HEK293 (cell line): ENCODE data around the gene FYB1.
A peak's percentile ranks its signal among the peaks of the same experiment; 100 is the strongest.
"Not testable (repeated sequence)": the region's sequence is repeated elsewhere in the genome, so short reads cannot be mapped to it uniquely, and the experiment has no call there.

Experiments
- CTCF ChIA-PET: fragments of 350-600 bp; formaldehyde crosslinking; extraction: SDS; loops from one replicate; lab custom pipeline; 2021; ENCODE audit warnings: antibody characterized with exemption; lab: Yijun Ruan, JAX
- POLR2A ChIA-PET: fragments of 300-600 bp; formaldehyde crosslinking; extraction: SDS; loops from one replicate; lab custom pipeline; 2020; ENCODE audit warnings: antibody characterized with exemption, inconsistent platforms; lab: Yijun Ruan, JAX
- H3K27ac ChIP-seq: fragments of 200-500 bp; sonication (Bioruptor generic); 2 replicates; pipeline ENCODE4 v1.5.1; 2014; ENCODE audit warnings: low read depth, low read length, control low read depth, inconsistent platforms; ENCODE audit errors: extremely low read depth
- H3K36me3 ChIP-seq, 2 experiments: fragments of 200-500 bp in 1 of 2; sonication (Bioruptor generic) in 1 of 2; 1 replicate in 1 of 2; 2 replicates in 1 of 2; pipeline ENCODE4 v1.5.1; 2014 to 2017; ENCODE audit warnings: inconsistent platforms in 2 of 2, low read length in 2 of 2; ENCODE audit not compliant: control insufficient read depth in 2 of 2, insufficient read depth in 1 of 2
- H3K4me1 ChIP-seq: fragments of 200-500 bp; sonication (Bioruptor generic); 2 replicates; pipeline ENCODE4 v1.5.1; 2014; ENCODE audit warnings: mild to moderate bottlenecking, low read length, inconsistent platforms; ENCODE audit not compliant: control insufficient read depth, insufficient read depth
- H3K4me3 ChIP-seq: 2 replicates; pipeline ENCODE4 v1.5.1; 2011; ENCODE audit warnings: low read depth, mild to moderate bottlenecking, control low read depth, low read length, moderate library complexity
- H3K9me3 ChIP-seq: fragments of 200-500 bp; sonication (Bioruptor generic); 2 replicates; pipeline ENCODE4 v1.5.1; 2014; ENCODE audit warnings: low read depth, low read length, inconsistent platforms; ENCODE audit not compliant: control insufficient read depth, insufficient read depth
- FEZF1 ChIP-seq: fragments of 450-650 bp; formaldehyde crosslinking; IDR thresholded peaks from 2 replicates; pipeline ENCODE4 v1.5.1; 2016; ENCODE audit warnings: missing biosample characterization, missing genetic modification characterization
- KLF7 ChIP-seq: fragments of 450-650 bp; formaldehyde crosslinking; IDR thresholded peaks from 2 replicates; pipeline ENCODE4 v1.5.1; 2016; ENCODE audit warnings: missing biosample characterization, missing genetic modification characterization, borderline replicate concordance
- OSR2 ChIP-seq: fragments of 450-650 bp; formaldehyde crosslinking; IDR thresholded peaks from 2 replicates; pipeline ENCODE4 v1.5.1; 2016; ENCODE audit warnings: missing biosample characterization, missing genetic modification characterization
- PRDM1 ChIP-seq: fragments of 450-650 bp; formaldehyde crosslinking; IDR thresholded peaks from 2 replicates; pipeline ENCODE4; 2016; ENCODE audit warnings: missing biosample characterization, missing genetic modification characterization
- PRDM4 ChIP-seq: fragments of 450-650 bp; formaldehyde crosslinking; IDR thresholded peaks from 2 replicates; pipeline ENCODE4 v1.5.1; 2017; ENCODE audit warnings: missing biosample characterization, missing genetic modification characterization
- RBAK ChIP-seq: fragments of 450-650 bp; formaldehyde crosslinking; IDR thresholded peaks from 2 replicates; pipeline ENCODE4 v1.5.1; 2016; ENCODE audit warnings: missing biosample characterization, missing genetic modification characterization
- TSHZ1 ChIP-seq: fragments of 450-650 bp; formaldehyde crosslinking; IDR thresholded peaks from 2 replicates; pipeline ENCODE4 v1.5.1; 2016; ENCODE audit warnings: missing biosample characterization, missing genetic modification characterization, borderline replicate concordance
- ZNF138 ChIP-seq: fragments of 450-650 bp; formaldehyde crosslinking; IDR thresholded peaks from 2 replicates; pipeline ENCODE4 v1.5.1; 2016; ENCODE audit warnings: missing biosample characterization, missing genetic modification characterization, borderline replicate concordance
- ZNF157 ChIP-seq: fragments of 450-650 bp; formaldehyde crosslinking; IDR thresholded peaks from 2 replicates; pipeline ENCODE4 v1.5.1; 2016; ENCODE audit warnings: missing biosample characterization, missing genetic modification characterization
- ZNF18 ChIP-seq: fragments of 450-650 bp; formaldehyde crosslinking; IDR thresholded peaks from 2 replicates; pipeline ENCODE4 v1.5.1; 2016; ENCODE audit warnings: missing biosample characterization, missing genetic modification characterization
- ZNF26 ChIP-seq: fragments of 450-650 bp; formaldehyde crosslinking; IDR thresholded peaks from 2 replicates; pipeline ENCODE4 v1.5.1; 2016; ENCODE audit warnings: missing biosample characterization, missing genetic modification characterization
- ZNF391 ChIP-seq: fragments of 450-650 bp; formaldehyde crosslinking; IDR thresholded peaks from 2 replicates; pipeline ENCODE4 v1.5.1; 2016; ENCODE audit warnings: low read depth, missing biosample characterization, missing genetic modification characterization, borderline replicate concordance
- ZNF416 ChIP-seq: fragments of 450-650 bp; formaldehyde crosslinking; IDR thresholded peaks from 2 replicates; pipeline ENCODE4 v1.5.1; 2016; ENCODE audit warnings: missing biosample characterization, missing genetic modification characterization
- ZNF426 ChIP-seq: fragments of 450-650 bp; formaldehyde crosslinking; IDR thresholded peaks from 2 replicates; pipeline ENCODE4 v1.5.1; 2017; ENCODE audit warnings: missing biosample characterization, missing genetic modification characterization, mild to moderate bottlenecking, inconsistent platforms, moderate library complexity
- ZNF645 ChIP-seq: fragments of 450-650 bp; formaldehyde crosslinking; IDR thresholded peaks from 2 replicates; pipeline ENCODE4; 2016; ENCODE audit warnings: missing biosample characterization, missing genetic modification characterization
- ZNF658 ChIP-seq: fragments of 450-650 bp; formaldehyde crosslinking; IDR thresholded peaks from 2 replicates; pipeline ENCODE4; 2016; ENCODE audit warnings: missing biosample characterization, missing genetic modification characterization
- ZNF664 ChIP-seq: fragments of 450-650 bp; formaldehyde crosslinking; IDR thresholded peaks from 2 replicates; pipeline ENCODE4 v1.5.1; 2016; ENCODE audit warnings: missing biosample characterization, missing genetic modification characterization

FYB1 gene

GRCh38 chr5:39179561-39179960, 39.8 kb downstream of the FYB1 start:
- H3K4me1 ChIP-seq, H3K9me3 ChIP-seq, POLR2A ChIA-PET, H3K36me3 ChIP-seq, H3K4me3 ChIP-seq, H3K27ac ChIP-seq: not testable (repeated sequence)
- CTCF ChIA-PET, result interaction anchor here (0.6 kb wide), 1 partner anchor 277 kb away, joined by 3 read pairs; no protein-coding TSS in a partner anchor

- H3K36me3 ChIP-seq, result no peaks in the 10 kb centered on the region
- TF ChIP-seq RBAK (tag by site-specific recombination), result no peak
- TF ChIP-seq ZNF658 (tag by site-specific recombination), result no peak
- no peak for TF ChIP-seq ZNF391 (tag by site-specific recombination)
- no peak for TF ChIP-seq KLF7 (tag by site-specific recombination)
- TF ChIP-seq FEZF1 (tag by site-specific recombination), result no peak
- no peak for TF ChIP-seq PRDM1 (tag by site-specific recombination)
- no peak for TF ChIP-seq ZNF416 (tag by site-specific recombination)
- TF ChIP-seq ZNF138 (tag by site-specific recombination), result no peak
- TF ChIP-seq ZNF645, result no peak
- no peak overlapping the region for H3K27ac ChIP-seq
- H3K9me3 ChIP-seq, result no peaks in the 10 kb centered on the region
- no peaks in the 10 kb centered on the region for H3K4me1 ChIP-seq
- CTCF ChIA-PET, result interaction anchor here (0.6 to 0.7 kb wide), 3 partner anchors 48 to 663 kb away, joined by 3 read pairs; no protein-coding TSS in a partner anchor
- POLR2A ChIA-PET, result no interaction called here
- no peak overlapping the region for H3K4me3 ChIP-seq
Measured at GRCh38 chr5:39178861-39179260, 40.5 kb downstream of the FYB1 start.

GRCh38 chr5:39178171-39178570, 41.2 kb downstream of the FYB1 start:
- Histone ChIP-seq H3K36me3 (no peaks in the 10 kb centered on the region), H3K4me1 (no peaks in the 10 kb centered on the region), H3K27ac (no peak overlapping the region), H3K4me3 (no peak overlapping the region), H3K9me3 (no peaks in the 10 kb centered on the region)
- ChIA-PET CTCF (interaction anchor here (0.7 kb wide), 1 partner anchor 48 kb away, joined by 3 read pairs; no protein-coding TSS in a partner anchor), POLR2A (no interaction called here)
- TF ChIP-seq OSR2, result 0 out of 2 replicates have a peak, but pooled peaks have one; percentile 24
- no peak for TF ChIP-seq ZNF157
- peak; percentile 38; the same call in 1 of the 2 replicates for TF ChIP-seq ZNF18
- no peak for TF ChIP-seq ZNF426
- peak; percentile 60; the same call in 1 of the 2 replicates for TF ChIP-seq ZNF664
- TF ChIP-seq, all 188 proteins: peak for 3

GRCh38 chr5:39177631-39177964, 41.8 kb downstream of the FYB1 start:
- Histone ChIP-seq H3K36me3 (no peaks in the 10 kb centered on the region), H3K27ac (no peak overlapping the region), H3K9me3 (no peaks in the 10 kb centered on the region), H3K4me1 (no peaks in the 10 kb centered on the region), H3K4me3 (no peak overlapping the region)
- POLR2A ChIA-PET, result no interaction called here
- CTCF ChIA-PET, result interaction anchor here (1.1 kb wide), 1 partner anchor 198 kb away, joined by 4 read pairs; no protein-coding TSS in a partner anchor
- TF ChIP-seq ZNF26, result no peak
- no peak for TF ChIP-seq TSHZ1 (tag by site-specific recombination)
- TF ChIP-seq KLF7 (tag by site-specific recombination), result no peak
- TF ChIP-seq PRDM4, result no peak
- TF ChIP-seq ZNF658 (tag by site-specific recombination), result no peak
